ENCODE measurements around the gene TRMT5.

The TRMT5 gene, protein sequence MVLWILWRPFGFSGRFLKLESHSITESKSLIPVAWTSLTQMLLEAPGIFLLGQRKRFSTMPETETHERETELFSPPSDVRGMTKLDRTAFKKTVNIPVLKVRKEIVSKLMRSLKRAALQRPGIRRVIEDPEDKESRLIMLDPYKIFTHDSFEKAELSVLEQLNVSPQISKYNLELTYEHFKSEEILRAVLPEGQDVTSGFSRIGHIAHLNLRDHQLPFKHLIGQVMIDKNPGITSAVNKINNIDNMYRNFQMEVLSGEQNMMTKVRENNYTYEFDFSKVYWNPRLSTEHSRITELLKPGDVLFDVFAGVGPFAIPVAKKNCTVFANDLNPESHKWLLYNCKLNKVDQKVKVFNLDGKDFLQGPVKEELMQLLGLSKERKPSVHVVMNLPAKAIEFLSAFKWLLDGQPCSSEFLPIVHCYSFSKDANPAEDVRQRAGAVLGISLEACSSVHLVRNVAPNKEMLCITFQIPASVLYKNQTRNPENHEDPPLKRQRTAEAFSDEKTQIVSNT

DNA sequence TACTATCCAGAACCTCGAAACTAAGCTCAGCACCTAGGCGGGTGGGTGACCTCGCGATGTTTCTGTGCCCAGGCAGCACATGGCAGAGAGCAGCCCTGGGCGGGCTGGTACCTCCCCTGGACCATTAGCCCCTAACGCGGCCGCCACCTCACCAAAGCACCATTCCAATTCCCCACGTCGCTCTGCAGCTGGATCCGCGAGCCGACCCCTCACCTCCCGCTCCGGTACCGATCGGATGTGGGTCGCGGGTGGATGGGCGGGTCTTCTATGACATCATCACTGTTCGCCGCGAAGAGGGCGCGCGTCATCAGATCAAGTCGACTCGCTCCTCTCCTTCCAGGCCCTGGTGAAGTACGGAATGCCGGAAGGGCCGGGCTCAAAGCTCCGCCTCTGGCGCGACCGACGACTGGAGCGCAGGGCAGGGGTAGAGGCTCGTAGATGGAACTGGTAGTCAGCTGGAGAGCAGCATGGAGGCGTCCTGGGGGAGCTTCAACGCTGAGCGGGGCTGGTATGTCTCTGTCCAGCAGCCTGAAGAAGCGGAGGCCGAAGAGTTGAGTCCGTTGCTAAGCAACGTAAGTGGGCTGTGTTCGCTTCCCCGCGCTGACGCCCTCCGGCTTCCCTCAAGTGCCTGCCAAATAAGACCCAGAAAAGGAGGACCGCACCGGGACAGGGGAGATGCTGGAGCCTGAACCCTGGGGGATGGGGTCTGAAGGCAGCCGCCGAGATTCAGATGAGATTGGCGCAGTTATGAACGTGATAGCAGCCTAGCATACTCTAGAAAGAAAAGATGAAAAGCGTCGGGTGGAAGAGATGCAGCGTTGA lies at the start of gene TRMT5, which contains the start of gene SLC38A6:
TRMT5 (minus strand) TSS at position 269 of the 822 bp plus-strand sequence; CDS start at position 163, 106 bp downstream.
SLC38A6 (plus strand) TSS at position 435 of the 822 bp plus-strand sequence; CDS start at position 468, 33 bp downstream.
- TF ChIP-seq CEBPB (IDR thresholded peaks at IDR 0.05) = no peak
- TF ChIP-seq, protein P1, sequence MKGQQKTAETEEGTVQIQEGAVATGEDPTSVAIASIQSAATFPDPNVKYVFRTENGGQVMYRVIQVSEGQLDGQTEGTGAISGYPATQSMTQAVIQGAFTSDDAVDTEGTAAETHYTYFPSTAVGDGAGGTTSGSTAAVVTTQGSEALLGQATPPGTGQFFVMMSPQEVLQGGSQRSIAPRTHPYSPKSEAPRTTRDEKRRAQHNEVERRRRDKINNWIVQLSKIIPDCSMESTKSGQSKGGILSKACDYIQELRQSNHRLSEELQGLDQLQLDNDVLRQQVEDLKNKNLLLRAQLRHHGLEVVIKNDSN (IDR thresholded peaks at IDR 0.05) = peak; percentile 4; the same call in 1 of the 2 replicates
- TF ChIP-seq YY1 (IDR thresholded peaks at IDR 0.05; ENCODE audit: low read depth) = peak; percentile 69; the same call in 1 of the 2 replicates
- TF ChIP-seq NFIC (IDR thresholded peaks at IDR 0.05) = no peak
- 0 out of 2 replicates have a peak, but pooled peaks have one; percentile 14 for TF ChIP-seq EGR1 (IDR thresholded peaks at IDR 0.05)
- peak; percentile 17; the same call in 1 of the 2 replicates for TF ChIP-seq RAD21 (IDR thresholded peaks at IDR 0.05; ENCODE audit: low read depth)
- 0 out of 2 replicates have a peak, but pooled peaks have one; percentile 32 for TF ChIP-seq TEAD4 (IDR thresholded peaks at IDR 0.05)
- peak; percentile 99 for TF ChIP-seq CREB1 (IDR thresholded peaks at IDR 0.05; ENCODE audit: low read depth)
- TF ChIP-seq FOXM1 (IDR thresholded peaks at IDR 0.05; ENCODE audit: borderline replicate concordance, low read depth) = peak; percentile 39; the same call in 1 of the 2 replicates
- TF ChIP-seq TAF1 (IDR thresholded peaks at IDR 0.05; ENCODE audit: low read depth) = peak; percentile 79
- no peak for TF ChIP-seq ZBTB7A (IDR thresholded peaks at IDR 0.05; ENCODE audit: low read depth)
- TF ChIP-seq TCF12 (IDR thresholded peaks at IDR 0.05; ENCODE audit: low read depth) = peak; percentile 45; the same call in 1 of the 2 replicates
- TF ChIP-seq REST (IDR thresholded peaks at IDR 0.05; ENCODE audit: low read depth) = peak; percentile 65
- TF ChIP-seq MAX (IDR thresholded peaks at IDR 0.05) = peak; percentile 92
- 0 out of 2 replicates have a peak, but pooled peaks have one; percentile 18 for TF ChIP-seq EP300 (IDR thresholded peaks at IDR 0.05; ENCODE audit: borderline replicate concordance)

- TF ChIP-seq, protein P1 (IDR thresholded peaks at IDR 0.05) = no peak
- TF ChIP-seq FOXM1 (IDR thresholded peaks at IDR 0.05; ENCODE audit: borderline replicate concordance, low read depth) (no peak), EP300 (IDR thresholded peaks at IDR 0.05; ENCODE audit: borderline replicate concordance) (no peak), EGR1 (IDR thresholded peaks at IDR 0.05) (no peak), REST (IDR thresholded peaks at IDR 0.05; ENCODE audit: low read depth) (no peak), TCF12 (IDR thresholded peaks at IDR 0.05; ENCODE audit: low read depth) (no peak), RAD21 (IDR thresholded peaks at IDR 0.05; ENCODE audit: low read depth) (no peak), MAX (IDR thresholded peaks at IDR 0.05) (no peak), NFIC (IDR thresholded peaks at IDR 0.05) (no peak), CREB1 (IDR thresholded peaks at IDR 0.05; ENCODE audit: low read depth) (no peak), TEAD4 (IDR thresholded peaks at IDR 0.05) (no peak), YY1 (IDR thresholded peaks at IDR 0.05; ENCODE audit: low read depth) (no peak), CEBPB (IDR thresholded peaks at IDR 0.05) (no peak), ZBTB7A (IDR thresholded peaks at IDR 0.05; ENCODE audit: low read depth) (no peak), TAF1 (IDR thresholded peaks at IDR 0.05; ENCODE audit: low read depth) (no peak)
Measured at GRCh38 chr14:61026526-61026925, 45.6 kb upstream of the TRMT5 start.

GRCh38 chr14:61025251-61026223 lies 44.7 kb upstream of the TRMT5 start:
- peak; percentile 87 for TF ChIP-seq RAD21 (IDR thresholded peaks at IDR 0.05; ENCODE audit: low read depth)
- TF ChIP-seq CREB1 (IDR thresholded peaks at IDR 0.05; ENCODE audit: low read depth) = no peak

GRCh38 chr14:61019537-61019936 lies 38.7 kb upstream of the TRMT5 start:
- no peak for TF ChIP-seq YY1 (IDR thresholded peaks at IDR 0.05; ENCODE audit: low read depth)
- TF ChIP-seq, protein P1 (IDR thresholded peaks at IDR 0.05) = no peak
- no peak for TF ChIP-seq TAF1 (IDR thresholded peaks at IDR 0.05; ENCODE audit: low read depth)
- no peak for TF ChIP-seq FOXM1 (IDR thresholded peaks at IDR 0.05; ENCODE audit: borderline replicate concordance, low read depth)
- TF ChIP-seq ZBTB7A (IDR thresholded peaks at IDR 0.05; ENCODE audit: low read depth) = no peak
- no peak for TF ChIP-seq REST (IDR thresholded peaks at IDR 0.05; ENCODE audit: low read depth)
- no peak for TF ChIP-seq TCF12 (IDR thresholded peaks at IDR 0.05; ENCODE audit: low read depth)
- no peak for TF ChIP-seq RAD21 (IDR thresholded peaks at IDR 0.05; ENCODE audit: low read depth)
- TF ChIP-seq EP300 (IDR thresholded peaks at IDR 0.05; ENCODE audit: borderline replicate concordance) = no peak
- no peak for TF ChIP-seq TEAD4 (IDR thresholded peaks at IDR 0.05)
- no peak for TF ChIP-seq NFIC (IDR thresholded peaks at IDR 0.05)
- no peak for TF ChIP-seq EGR1 (IDR thresholded peaks at IDR 0.05)
- TF ChIP-seq CEBPB (IDR thresholded peaks at IDR 0.05) = no peak
- no peak for TF ChIP-seq MAX (IDR thresholded peaks at IDR 0.05)
- no peak for TF ChIP-seq CREB1 (IDR thresholded peaks at IDR 0.05; ENCODE audit: low read depth)

Measured in Ishikawa (cell line).